HG03045 (cell line): ENCODE results near the gene SMIM7.

Experiments used
- ATAC-seq: cut with Tn5 transposase; IDR thresholded peaks from one replicate; pipeline ENCODE4 v1.9.1; 2021; ENCODE audit warnings: mild to moderate bottlenecking, moderate library complexity; ENCODE audit not compliant: unreplicated experiment

SMIM7 gene

GRCh38 chr19:16623576-16623975 is 36.4 kb downstream of the SMIM7 start:
- ATAC-seq = no peak

GRCh38 chr19:16623066-16623465 is 36.9 kb downstream of the SMIM7 start:
- ATAC-seq = no peak

- no peak for ATAC-seq
These were observed 38.7 kb downstream of the SMIM7 start for GRCh38 chr19:16621165-16621800.

DNA sequence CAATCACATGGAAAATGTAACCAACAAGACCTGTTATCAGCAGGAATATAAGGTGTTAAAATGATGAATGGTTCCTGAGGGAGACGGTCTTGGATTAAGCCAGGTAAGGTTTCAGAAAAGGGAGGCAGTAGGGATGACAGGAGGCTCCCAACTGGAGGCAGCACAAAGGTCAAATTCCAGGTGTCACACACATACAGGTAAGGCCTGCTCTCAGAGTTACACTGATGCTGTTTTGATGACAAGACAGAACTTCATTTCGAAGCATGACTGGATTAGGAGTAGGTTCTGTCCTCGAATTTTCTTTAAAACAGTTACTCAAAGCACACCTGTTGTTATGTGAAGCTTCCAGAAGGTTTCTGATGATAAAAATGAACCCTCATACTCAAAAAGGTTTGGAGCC is 39.4 kb downstream of the SMIM7 start:
- no peak for ATAC-seq

DNA sequence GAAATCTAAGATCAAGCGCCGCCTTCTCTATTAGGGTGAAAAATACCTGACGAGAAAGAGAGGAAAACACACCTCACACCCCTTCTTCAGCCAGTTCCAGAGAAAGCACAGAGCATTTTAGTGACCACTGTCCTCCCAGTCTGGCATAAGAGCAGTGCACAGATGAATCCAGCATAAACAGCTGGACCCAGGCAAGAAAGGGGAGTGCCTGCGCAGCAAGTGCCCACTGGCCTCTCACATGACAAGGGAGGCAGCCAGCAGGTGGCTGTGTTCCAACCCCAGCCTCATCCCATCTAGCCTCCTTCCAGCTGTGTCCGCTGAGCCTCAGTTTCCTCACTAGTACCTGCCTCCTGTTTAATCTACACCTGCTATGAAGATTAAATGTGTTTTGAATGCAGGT is 39.9 kb downstream of the SMIM7 start:
- no peak for ATAC-seq

- no peak for ATAC-seq
These were observed 40.5 kb downstream of the SMIM7 start for GRCh38 chr19:16619457-16619856.

- no peak for ATAC-seq
These were observed 41.7 kb downstream of the SMIM7 start for GRCh38 chr19:16618248-16618647.

GRCh38 chr19:16615808-16616207 is 44.1 kb downstream of the SMIM7 start:
- ATAC-seq = no peak

- ATAC-seq = no peak
These were observed 45.0 kb downstream of the SMIM7 start for GRCh38 chr19:16614941-16615340.

DNA sequence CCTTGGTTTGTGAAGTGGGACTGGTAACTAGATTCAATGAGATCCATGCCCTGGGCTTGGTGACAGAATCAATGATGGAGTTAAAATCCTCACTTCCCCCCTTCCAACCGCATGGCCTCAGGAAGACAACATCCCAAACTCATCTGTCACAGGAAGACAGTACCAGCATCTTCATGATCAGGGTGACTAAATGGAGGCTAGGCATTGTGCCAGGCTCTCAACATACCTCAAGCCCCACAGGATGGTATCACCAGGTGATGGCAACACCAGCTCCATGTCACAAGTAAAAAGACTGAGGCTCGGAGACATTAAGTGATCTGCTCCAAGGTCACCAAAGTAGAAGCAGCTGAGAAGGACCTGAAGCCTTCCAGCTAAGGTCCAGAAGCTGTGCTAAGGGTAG is 46.1 kb downstream of the SMIM7 start:
- ATAC-seq = no peak

GRCh38 chr19:16612636-16613035 is 47.3 kb downstream of the SMIM7 start:
- no peak for ATAC-seq

DNA sequence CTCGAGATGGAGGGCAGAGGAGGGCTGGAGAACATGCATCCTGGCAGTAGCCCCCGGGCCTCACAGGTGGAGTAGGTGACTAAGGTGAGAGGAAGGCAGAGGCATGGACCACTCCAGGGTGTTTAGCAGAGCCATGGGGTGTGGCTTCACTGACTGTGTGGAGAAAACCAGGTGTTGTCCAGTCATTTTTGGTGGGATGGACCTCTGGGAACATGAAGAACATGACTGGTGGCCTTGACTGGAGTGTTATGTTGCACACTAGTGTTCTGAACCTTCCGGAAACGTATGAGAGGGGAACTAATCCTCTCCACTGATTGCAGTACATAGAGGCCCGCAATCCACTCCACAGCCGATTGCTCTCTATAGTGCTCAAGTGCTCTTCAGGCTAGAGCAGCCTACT is 48.8 kb downstream of the SMIM7 start:
- ATAC-seq = no peak

GRCh38 chr19:16609511-16610200 is 50.3 kb downstream of the SMIM7 start:
- no peak for ATAC-seq

DNA sequence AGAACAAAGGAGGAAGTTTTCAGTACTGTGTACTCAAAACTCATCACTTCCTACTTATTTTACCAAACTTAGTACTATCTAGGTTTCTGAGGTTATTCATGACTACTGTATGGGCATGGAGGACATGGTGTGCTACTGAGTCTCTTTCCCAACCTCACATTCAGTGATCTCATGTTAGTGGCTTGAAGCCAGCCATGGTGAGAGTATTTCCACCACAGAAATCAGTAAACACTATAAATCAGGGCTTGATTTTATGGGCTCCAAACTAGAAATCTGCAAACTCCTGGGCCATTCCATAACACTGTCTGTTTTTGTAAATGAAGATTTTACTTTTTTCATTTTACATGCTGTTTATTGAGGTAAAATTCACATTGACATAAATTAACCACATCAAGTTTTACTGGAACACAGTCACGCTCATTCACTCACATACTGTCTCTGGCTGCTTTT is 51.6 kb downstream of the SMIM7 start:
- no peak for ATAC-seq

DNA sequence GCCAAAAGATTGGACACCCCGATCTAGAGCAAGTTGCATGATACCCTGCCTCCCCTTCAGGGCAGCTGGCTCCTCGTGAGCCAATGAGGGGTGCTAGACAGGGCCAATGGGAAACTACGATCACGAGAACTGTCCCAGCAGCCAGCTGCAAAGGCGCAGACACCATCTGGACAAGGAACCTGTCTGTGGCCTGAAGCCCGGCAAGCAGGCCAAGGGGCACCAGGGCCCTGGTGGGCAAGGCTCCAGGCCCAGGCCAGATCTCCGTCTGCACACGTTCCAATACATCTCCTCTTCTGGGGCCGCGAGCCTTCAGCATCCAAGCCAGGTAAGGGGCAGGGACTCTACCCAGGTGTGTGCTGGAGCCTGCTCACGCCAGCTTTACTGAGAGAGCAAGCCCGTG is 52.1 kb downstream of the SMIM7 start:
- no peak for ATAC-seq

GRCh38 chr19:16605553-16605994 is 54.4 kb downstream of the SMIM7 start:
- no peak for ATAC-seq

DNA sequence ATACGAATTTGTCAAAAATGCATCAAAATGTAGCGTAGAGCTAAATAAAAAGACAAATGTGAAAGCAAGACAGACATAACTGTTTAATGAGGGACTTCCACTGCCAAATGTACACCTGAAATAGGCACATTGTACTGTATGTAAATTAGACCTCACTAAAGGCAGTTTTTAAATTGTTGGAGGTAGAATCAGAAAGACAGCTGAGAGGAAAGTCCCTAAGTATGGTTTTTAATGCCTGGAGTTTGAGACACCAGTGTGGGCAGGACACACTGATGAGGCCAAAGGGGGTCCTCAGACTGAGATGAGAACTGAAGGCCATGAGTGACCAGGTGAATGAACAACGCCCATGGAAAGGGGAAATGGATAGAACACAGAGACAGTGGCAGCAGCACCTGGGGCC is 54.8 kb downstream of the SMIM7 start:
- ATAC-seq = no peak

GRCh38 chr19:16604615-16605014 is 55.3 kb downstream of the SMIM7 start:
- no peak for ATAC-seq

- no peak for ATAC-seq
These were observed 56.9 kb downstream of the SMIM7 start for GRCh38 chr19:16603090-16603489.

- no peak for ATAC-seq
These were observed 58.4 kb downstream of the SMIM7 start for GRCh38 chr19:16601378-16602052.

GRCh38 chr19:16600824-16601223 is 59.1 kb downstream of the SMIM7 start:
- ATAC-seq = no peak
